Superior temporal gyrus (tissue), 1 donor: Measurements from ENCODE around the gene HOXD9.

ENCODE experiments used
- DNase-seq: peaks from one replicate; pipeline ENCODE4 v3.0.0-alpha.2; 2016; ENCODE audit errors: extremely low spot score

Gene HOXD9

DNA sequence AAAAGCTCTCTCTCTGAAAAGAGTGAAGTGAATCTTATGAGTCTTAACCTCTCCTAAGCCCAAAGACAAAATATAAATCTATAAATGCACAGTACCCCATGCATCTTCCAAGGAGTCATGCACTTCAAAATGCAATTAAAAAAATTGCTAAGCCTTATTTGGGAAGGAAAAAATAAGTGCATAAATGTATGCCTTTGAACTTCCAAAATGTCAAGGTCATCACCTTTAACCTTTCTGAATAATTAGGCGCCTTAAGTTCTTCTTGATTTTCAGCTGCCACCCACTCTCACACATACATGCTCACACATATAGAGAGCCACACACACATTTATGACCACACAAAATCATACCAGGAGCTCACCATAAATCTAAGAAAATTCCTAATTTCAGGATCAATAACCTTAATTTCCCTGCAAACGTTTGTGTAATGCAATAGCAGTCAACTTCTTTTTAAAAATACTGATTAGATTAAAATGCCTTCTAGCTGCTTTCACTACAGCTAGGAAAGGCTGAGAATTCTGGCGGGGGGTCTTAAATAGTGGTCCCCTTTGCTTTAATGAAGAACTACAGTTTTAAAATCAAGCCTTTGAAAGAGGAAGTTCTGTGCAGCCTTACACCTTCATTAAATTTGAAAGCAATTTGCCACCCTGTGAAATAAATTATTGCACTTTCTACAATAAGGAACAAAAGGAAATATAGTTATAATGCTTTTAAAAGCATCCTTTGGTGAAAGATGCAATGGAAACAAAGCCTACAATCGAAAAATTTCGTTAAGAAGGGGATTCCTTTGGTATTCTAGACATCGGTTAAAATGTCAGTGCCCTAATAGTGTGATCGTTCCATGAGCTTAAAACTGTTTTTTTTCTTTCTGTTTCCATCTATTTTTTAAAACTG is 11.9 kb upstream of the HOXD9 start:
- no peak for DNase-seq

DNA sequence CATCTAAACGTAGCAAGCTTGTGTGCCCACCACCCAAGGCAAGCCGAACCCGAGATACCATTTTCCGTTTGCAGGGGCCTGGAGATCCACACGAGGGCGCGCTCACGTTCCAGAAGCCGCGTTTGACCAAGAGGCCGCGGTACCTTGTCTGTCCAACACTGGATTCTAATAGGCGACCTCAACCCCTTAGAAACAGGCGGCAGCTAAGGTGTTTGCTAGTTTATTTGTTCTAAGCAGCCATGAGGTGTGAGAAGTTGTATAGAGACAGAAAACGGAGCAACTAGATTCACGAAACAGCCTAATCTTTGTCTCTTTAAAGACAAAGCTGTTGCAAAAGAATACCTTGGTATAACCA is 11.2 kb upstream of the HOXD9 start:
- DNase-seq: no peak

DNA sequence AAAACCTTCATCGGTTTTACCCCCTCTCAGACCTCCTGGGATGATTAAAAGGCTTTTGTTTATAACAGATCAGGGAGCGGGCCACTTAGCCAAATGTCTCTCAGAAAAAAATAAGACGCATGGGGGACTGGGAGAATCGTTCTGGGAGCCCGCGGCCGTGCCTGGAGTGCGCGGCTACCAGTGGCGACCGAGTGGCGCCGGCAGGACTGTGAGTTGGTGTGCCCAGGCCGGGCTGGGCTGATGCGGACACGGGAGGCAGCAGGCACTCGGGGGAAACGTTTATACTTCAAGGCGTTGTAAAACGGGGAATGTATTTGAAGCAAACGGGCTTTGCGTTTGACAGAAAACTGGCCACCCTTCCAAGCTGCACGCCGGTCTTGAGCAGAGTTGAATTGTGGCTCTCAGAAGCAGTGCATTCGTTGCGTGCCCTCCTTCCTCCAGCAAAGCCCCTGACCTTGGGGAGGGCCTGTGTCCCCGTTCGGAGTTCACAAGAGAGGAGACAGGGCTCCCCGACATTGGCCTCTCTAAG is 10.6 kb upstream of the HOXD9 start:
- no peak for DNase-seq

DNA sequence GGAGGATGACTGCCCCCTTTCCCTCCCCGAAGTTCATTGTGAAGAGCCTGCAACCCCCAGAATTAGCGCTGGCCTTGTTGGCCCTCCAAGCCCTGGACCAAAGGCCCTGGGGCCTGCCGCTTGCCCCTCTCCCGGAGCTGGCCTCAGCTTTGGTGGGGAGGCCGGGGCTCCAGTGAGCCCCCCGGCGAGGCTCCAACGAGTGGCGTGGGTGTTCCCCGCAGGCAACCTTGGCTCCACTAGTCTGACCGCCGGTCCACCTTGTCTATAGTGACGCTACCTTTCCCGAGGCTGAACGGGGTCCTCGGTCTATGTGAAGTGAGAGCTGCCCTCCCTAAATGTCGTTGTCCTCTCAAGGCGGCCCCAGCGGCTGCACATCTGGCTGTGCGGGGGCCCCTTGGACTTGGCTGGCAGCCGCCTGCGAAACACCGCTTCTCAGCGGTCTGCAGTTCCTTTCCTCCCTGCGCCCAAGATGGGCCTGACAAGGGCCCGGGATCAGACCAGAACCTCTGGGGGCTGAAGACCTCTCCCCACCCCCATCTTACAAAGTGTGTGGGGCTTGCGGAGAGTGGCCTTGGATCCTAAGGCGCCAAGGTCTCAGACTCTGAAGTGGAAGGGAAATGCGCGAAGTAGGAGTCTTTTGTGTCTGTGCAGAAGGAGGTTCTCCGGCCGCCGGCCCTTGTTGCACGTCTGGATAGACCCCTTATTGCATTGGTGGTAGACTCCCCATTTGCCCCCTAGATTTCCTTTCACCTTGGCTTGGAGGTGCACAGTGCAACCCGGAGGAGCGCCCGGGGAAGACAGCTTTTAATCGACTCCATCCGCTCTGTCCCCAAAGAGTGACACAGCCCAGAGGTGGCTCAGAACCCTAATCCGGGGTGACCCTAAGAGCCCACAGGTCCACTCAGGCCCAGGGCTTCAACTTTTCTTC is 9.9 kb upstream of the HOXD9 start:
- DNase-seq: no peak

DNA sequence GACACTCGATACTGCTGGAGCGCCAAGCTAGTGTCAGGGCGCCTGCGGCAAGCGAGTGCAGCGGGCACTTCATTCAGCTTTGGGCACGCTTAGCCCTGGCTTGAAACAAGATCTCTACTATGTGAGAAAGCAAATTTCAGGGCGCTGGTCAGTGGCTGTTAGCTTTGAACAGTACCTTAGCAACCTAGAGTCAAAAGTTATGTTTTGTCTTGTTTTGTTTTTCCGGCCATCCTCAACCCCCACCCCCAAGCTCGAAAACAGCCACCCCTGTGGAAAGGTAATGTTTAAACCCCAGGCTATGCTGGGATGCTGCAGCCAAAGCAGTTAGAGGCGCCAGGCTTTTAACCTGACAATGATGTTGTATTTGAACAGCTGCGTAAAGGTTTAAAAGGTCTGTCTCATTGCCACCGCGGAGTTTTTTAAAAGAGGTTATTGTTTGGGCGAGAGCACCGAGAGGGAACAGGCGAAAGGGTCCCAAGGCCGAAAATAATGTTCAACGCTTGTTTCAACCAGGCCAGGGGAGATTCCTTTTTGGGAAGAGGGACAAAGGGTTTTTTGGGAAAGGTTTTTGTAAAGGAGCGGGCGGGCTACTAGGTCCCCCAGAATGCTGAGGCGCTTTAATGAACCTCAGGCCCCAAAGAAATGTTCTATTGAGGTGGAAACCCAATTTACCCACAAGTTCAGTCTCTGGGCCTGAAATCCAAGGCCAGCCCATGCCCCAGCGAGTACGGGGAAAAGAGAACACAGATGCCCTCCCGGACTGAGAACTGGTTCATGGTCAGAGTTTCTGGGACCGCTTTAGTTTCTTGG is 8.2 kb upstream of the HOXD9 start:
- no peak for DNase-seq

DNA sequence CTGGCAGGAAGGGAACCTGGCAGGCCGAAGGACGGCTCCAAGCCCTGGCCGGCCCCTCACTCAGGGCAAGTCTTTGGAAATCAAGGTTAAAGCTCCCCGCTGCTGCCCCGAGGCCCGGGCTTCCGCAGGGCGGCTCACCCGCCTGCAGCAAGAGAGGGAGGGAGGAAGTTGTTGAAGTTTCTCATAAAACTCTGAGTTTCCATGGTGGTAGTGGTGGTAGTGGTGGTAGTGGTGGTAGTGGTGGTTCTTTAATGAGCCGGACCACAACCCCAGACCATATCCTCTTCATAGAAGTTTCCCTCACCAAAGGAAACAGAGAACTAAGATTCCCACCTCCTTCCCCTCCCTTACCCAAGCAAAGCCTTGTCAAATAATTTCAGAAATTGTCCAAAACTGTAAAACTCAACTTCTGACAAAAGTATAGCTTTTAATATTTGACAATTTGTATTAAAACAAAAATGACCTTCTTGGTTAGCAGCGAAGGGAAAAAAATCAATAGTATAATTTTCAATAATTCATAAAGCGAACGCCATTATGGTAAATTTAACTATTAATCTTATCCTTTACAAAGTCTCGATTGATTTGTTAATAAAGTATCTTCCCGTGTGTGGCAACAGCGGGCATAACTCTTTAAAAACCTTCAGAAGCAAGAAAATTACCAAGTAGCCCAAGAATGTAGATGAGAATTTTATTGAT is 7.4 kb upstream of the HOXD9 start:
- no peak for DNase-seq

DNA sequence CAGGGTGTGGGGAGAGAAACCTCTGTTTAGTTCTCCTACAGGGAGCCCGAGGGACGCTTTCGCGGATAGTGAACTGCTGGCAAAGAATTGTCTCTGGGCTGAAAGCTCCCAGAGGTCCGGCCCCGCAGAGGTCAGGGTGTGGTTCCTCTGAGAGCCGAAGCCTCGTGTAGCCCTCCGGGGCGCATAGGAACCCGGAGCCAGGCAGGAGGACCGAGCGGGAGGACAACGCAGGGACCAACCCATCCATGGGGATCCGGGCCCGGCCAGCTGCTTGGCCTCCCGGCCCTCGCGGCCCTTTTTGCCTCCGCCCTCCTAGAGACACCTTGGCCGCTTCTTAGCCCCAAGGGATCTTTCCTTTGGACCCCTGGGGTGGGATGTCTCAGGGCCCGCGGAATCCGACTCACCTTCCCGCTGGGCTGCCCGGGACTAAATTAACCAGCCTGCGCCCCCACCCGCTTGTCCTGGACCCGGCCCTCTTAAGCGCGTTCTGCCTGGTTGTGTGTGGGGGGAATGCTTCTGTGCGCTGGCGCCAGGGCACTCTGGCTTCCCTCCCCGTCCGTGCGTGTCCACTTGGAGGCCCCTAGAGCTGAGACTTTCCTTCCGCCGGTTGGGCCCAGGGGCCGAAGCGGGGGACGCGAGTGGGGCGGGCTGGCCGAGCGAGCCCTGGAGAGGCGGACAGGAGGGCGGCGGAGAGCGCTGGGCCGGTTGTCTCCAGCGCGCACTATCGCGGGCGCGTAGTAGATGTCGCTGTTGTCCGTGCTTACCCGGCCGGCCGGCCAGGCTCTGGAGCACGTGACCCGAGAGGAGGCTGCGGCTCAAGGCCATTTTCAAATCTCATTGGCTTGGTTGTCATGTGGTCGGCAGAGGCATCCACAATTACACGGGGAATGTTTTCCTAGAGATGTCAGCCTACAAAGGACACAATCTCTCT is 6.4 kb upstream of the HOXD9 start, which contains the start of gene HOXD10:
Gene HOXD10, plus strand, starts transcription at position 896 of the 931 bp plus-strand sequence. CDS start 56 bp downstream, outside the sequence.
- no peak for DNase-seq

DNA sequence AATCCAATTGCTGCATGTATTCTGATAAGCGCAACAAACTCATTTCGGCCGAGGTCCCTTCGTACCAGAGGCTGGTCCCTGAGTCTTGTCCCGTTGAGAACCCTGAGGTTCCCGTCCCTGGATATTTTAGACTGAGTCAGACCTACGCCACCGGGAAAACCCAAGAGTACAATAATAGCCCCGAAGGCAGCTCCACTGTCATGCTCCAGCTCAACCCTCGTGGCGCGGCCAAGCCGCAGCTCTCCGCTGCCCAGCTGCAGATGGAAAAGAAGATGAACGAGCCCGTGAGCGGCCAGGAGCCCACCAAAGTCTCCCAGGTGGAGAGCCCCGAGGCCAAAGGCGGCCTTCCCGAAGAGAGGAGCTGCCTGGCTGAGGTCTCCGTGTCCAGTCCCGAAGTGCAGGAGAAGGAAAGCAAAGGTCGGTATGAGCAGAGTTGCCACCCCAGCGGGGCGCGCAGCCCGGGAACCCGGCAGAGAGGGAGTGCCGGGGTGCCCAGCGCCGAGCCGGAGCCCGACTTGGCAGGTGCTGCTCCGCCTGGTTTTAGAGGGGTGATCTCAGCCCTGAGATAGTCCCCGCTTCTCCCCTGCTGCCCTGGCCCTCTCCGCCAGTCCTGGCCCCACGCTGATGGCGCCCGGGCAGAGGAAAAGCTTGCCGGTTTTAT is 5.2 kb upstream of the HOXD9 start:
- no peak for DNase-seq

DNA sequence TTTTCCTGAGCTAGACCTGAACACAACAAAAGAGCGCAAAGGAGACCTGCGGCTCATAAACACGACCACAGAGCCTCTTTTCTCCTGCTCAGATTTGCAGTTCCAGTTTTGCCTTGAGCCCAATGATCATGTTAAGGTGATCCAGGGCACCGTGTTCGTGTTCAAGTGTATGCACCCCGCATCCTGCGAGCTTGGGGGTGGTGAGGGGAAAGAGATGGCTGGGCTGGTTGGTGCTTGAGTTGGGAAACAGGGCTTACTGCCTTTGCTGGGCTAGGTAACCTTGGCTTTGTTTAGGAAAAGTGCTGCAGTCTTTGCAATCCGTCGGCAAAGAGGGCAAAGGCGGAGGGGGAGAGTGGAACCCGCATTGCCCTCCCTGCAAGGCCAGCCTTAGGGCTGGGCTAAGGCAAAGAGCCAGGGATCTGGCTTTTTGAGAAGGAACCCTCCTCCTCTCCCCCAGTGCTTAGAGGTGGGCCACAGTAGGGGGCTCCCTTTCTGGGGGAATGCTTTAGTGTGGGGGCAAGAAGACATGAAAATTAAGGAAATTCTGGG is 4.6 kb upstream of the HOXD9 start:
- no peak for DNase-seq

DNA sequence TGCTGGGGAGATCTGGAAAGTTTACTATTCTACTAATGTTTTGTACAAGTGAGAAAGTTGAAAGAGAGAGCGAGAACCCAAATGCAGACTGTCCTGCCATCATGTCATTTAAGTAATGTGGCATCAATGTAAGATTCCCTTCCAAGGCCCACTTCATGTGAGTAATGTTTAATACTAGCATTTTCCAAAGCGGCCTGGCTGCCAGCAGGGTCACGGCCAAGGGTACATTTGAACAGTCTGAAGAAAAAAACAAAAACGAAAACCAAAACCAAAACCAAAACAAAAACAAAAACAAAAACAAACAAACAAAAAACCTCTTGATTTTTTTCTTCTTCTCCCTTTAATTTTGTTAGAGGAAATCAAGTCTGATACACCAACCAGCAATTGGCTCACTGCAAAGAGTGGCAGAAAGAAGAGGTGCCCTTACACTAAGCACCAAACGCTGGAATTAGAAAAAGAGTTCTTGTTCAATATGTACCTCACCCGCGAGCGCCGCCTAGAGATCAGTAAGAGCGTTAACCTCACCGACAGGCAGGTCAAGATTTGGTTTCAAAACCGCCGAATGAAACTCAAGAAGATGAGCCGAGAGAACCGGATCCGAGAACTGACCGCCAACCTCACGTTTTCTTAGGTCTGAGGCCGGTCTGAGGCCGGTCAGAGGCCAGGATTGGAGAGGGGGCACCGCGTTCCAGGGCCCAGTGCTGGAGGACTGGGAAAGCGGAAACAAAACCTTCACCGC is 3.7 kb upstream of the HOXD9 start:
- DNase-seq: no peak

DNA sequence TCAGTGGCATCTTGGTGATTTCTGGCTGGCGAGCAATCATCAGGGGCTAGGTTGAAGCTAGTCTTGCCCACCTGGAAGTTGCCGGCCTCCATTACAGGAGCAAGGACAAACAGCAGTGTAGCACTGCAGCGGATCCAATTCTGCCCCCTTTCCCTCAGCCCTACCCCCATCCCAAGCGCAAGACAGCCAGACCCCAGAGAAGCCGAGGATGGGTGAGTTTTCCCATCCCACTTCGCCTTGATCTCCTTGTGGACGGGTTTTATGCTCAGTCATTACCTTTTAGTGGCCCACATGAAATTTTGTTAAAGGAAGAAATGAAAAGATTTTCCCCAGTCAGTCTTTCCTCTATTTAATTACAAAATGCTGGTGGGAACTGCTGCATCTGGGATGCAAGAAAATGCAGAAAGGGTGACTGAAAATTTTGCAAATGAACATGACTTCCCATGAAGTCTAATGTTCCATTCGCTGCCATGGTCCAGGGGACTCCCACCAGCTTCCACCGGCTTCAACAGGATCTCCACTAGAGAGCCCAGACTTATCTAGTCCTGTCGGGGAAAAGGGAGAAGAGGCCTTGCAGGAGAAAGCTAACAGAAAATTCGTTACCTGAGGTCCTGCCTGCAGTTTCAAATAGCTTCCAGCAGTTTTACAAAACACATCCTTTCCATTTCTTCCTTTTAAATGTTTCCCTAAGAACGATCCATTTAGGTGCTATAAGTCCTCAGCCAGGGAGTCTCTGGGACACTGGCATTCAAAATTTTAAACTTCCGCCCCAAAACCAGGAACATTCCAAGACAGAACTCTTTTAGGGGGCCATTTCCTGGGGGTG is 1.9 kb upstream of the HOXD9 start:
- DNase-seq: no peak

DNA sequence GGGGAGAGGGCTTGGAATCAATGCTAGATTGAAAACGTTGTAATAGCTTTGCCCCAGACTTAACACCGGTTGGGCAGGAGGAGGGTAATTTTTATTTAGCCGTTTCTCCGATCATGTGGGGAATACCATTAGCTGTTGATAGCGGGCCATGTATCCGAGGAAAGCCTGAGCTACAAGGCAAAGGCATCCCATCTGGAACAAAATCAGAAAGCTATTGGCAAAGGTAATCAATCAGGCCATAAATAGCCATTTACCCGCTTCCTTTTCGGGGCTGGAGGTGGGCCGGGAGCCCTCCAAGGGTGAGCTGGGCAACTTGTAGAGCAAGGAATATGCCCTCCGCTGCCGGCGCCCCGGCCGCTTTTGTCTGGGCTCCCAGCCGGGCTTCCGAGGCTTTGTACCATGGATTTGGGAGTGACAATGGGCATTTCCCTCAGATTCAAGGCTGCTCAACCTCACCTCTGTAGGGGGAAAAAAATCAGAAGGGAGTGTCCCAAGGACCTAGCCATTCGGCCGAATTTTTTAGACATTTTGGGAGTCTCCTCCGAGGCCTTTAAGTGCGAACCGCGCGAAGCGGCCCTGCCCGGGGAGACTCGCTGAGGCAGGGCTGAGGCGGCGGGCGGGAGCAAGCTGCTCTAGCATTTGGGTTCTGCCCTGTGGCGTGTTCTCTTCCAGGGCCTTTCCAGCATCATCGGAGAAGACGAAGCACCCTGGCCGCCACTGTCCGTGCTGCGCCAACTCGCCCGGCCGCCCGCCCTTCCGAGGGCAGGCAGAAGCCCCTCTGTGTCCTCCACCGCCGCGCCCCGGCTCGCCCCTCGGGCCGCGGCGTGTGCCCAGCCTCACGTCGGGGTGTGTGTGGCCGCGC is 1.1 kb upstream of the HOXD9 start:
- no peak for DNase-seq

DNA sequence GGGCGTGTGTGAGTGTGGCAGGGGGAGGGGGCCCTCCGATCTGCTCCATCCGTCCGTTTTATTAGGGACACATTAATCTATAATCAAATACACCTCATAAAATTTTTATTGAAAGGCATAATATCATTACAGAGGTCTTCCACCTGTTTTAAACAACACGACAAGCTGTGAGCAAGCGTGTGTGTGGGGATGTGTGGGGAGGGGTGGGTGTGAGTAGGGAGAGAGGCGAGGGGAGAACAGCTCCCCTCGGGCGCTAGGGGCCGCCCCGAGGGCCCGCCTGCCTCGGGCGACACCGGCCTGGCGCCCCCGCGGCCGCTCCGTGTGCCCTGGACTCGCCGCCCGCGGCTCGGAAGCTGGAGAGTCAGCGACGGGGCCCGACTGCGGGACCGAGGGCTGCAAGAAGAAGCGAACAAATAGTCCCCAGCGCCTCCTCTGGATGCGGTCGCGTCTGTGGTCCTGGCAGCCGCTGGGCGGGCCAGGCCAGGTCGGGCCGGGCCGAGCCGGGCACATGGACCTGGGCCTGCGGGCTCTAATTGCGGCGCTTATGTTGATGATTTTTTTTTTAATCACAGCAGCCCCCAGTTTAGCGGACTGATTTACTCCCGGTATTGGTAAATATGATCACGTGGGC is 352 bp upstream of the HOXD9 start:
- no peak for DNase-seq

DNA sequence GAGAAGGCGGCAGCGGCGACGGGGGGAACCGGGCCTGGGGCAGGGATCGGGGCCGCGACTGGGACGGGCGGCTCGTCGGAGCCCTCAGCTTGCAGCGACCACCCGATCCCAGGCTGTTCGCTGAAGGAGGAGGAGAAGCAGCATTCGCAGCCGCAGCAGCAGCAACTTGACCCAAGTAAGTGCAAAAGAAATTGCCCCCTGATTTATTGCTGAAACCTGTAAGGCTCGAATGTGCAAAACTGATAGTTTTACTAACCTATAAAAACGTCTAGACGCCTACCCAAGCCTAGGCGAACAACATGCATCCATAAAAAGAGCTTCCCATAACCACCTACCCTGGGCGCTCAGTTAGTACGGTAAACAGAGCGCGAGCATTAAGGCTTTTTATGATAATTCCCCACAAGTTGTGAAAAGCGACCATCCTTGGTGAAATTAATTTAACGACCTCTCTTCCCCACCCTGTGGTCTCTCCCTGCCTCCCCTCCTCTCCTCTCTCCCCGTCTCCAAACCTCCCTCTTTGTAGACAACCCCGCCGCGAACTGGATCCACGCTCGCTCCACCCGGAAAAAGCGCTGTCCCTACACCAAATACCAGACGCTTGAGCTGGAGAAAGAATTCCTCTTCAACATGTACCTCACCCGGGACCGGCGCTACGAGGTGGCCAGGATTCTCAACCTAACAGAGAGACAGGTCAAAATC is 1.0 kb downstream of the HOXD9 start:
- no peak for DNase-seq
